Activated CD8-positive, alpha-beta T cell treated with anti-CD3 and anti-CD28 coated beads, Interleukin-2, amount 10 ng/mL, durations not matched to agents 7 days and 5 days (primary cell): ENCODE results near the gene KDM7A. TPM values are rescaled to one million over a fixed set of nuclear protein-coding genes. Genes with fewer than 3 reads are reported as not detected.
A peak's percentile ranks its signal among the peaks of the same experiment; 100 is the strongest.

Experiments used
- ATAC-seq: fragments of 150-1000 bp; cut with Tn5 transposase; one replicate; pipeline ENCODE4 v1.10.0; 2021; ENCODE audit warnings: moderate library complexity
- CTCF ChIA-PET: fragments of 350-600 bp; sonication (Branson Sonifier 250); formaldehyde crosslinking; loops from one replicate; lab custom pipeline; 2021; ENCODE audit warnings: antibody characterized with exemption; lab: Charles Lee
- POLR2A ChIA-PET: fragments of 350-600 bp; sonication (Branson Sonifier 250); formaldehyde crosslinking; loops from one replicate; lab custom pipeline; 2021; ENCODE audit warnings: antibody characterized with exemption; lab: Charles Lee
- DNase-seq: peaks from one replicate; pipeline ENCODE4 v3.0.0-alpha.2; 2020
- H3K27ac Mint-ChIP-seq: one replicate; pipeline ENCODE4 v1.8.0; 2021; ENCODE audit warnings: mild to moderate bottlenecking, mixed read lengths
- H3K27me3 Mint-ChIP-seq: one replicate; pipeline ENCODE4 v1.8.0; 2021; ENCODE audit warnings: low read depth, mixed read lengths
- H3K36me3 Mint-ChIP-seq: one replicate; pipeline ENCODE4 v1.8.0; 2021; ENCODE audit warnings: low read depth, mixed read lengths
- H3K4me1 Mint-ChIP-seq: one replicate; pipeline ENCODE4 v1.8.0; 2021; ENCODE audit warnings: low read depth, mixed read lengths
- H3K4me3 Mint-ChIP-seq: one replicate; pipeline ENCODE4 v1.8.0; 2021; ENCODE audit warnings: mild to moderate bottlenecking, mixed read lengths
- H3K9me3 Mint-ChIP-seq: one replicate; pipeline ENCODE4 v1.8.0; 2022; ENCODE audit warnings: mixed read lengths; ENCODE audit not compliant: insufficient read depth
- total RNA-seq, 2 experiments: library from RNA; stranded (reverse); gene quantifications; one replicate each; pipeline ENCODE4 v1.2.3, GENCODE V29; 2021

Gene KDM7A
- total RNA-seq, 2 experiments from 2014 or later, result 3.9 to 4.1 TPM

DNA sequence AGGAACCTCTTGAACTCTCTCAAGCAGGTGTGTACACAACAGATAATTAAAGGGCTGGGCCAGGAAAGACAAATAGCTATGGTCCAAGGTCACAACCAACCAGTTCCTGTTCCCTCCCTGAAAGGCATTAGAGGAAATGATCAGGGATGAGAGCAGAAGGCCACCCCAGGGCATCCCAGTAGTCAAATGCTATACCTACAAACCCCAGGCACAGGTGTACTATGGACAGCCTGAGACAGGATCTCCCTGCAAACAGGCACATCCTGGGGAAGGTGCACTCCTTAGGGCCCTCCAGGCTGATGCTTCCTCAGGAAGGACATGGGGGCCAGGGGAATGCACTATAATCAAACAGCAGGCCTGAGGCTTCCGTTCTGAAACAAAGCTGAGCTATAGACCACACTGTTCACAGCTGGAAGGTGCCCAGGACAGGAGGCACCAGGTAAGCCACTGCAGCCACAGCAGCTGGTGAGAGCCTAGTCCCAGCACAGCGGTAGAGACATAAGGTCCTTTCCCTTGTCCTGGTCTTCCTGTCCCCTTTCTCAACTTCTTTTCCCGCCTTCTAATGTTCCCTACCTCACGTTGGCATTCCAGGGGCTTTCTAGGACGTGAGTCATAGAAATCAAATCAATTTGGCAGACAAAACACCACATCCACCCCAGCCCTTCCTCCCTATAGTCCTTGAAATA, 127.3 kb downstream of the KDM7A start:
- Mint-ChIP-seq H3K4me1 (peaks cover 13% of the 10 kb centered on the region), H3K4me3 (no peak overlapping the region), H3K27ac (no peak overlapping the region), H3K27me3 (no peaks in the 10 kb centered on the region), H3K9me3 (no peaks in the 10 kb centered on the region), H3K36me3 (peaks cover 72% of the 10 kb centered on the region)
- no peak for DNase-seq
- ChIA-PET CTCF (interaction anchor here (0.9 kb wide), 1 partner anchor 404 kb away, joined by 3 read pairs; no protein-coding TSS in a partner anchor), POLR2A (no interaction called here)
- ATAC-seq, result no peak

DNA sequence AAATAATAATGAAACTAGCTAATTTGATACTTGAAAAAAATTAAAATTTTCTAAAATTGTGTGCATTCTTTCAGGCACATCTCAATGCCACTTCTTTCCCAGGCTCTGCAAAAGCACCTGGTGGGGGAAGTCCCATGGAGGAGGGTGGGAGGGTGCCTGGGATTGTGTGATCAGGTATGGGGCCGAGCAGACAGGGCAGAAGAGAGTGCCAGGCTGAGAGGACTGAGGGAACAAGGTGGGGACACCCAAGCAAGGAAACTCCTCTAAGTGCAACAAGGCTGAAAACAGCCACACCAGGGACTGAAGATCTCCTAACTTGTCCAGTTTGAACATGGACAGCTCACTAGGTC, 127.8 kb downstream of the KDM7A start:
- CTCF ChIA-PET, result interaction anchor here (0.9 kb wide), 1 partner anchor 403 kb away, joined by 3 read pairs; no protein-coding TSS in a partner anchor
- Mint-ChIP-seq H3K27ac (no peak overlapping the region), H3K27me3 (no peaks in the 10 kb centered on the region), H3K9me3 (no peaks in the 10 kb centered on the region), H3K4me1 (peaks cover 8% of the 10 kb centered on the region), H3K36me3 (peaks cover 70% of the 10 kb centered on the region), H3K4me3 (no peak overlapping the region)
- POLR2A ChIA-PET, result interaction anchor here (1.2 kb wide), 1 partner anchor 8 kb away, joined by 3 read pairs; no protein-coding TSS in a partner anchor
- no peak for ATAC-seq
- no peak for DNase-seq

DNA sequence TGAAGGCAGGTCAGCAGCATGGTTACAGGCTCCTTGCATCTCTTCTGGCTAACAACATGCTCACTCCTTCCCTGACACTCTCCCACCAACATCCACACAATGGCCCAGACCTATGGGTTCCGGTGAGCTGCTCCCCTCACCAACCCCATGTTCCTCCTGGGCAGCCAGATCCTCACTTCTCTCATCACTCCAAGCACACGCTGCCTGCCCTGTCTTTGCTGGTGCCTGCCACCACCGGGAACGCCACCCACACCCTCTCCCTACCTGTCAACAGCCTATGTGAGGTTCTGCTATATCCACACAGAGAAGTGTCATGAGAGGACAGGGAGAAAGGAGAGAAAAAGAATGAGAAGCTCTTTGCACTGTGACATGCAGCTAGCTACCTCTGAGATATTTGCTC, 128.6 kb downstream of the KDM7A start:
- ChIA-PET POLR2A (interaction anchor here (1.2 kb wide), 1 partner anchor 9 kb away, joined by 3 read pairs; no protein-coding TSS in a partner anchor), CTCF (no interaction called here)
- H3K9me3 Mint-ChIP-seq, result no peaks in the 10 kb centered on the region
- H3K4me3 Mint-ChIP-seq, result no peak overlapping the region
- H3K36me3 Mint-ChIP-seq, result peaks cover 67% of the 10 kb centered on the region
- H3K4me1 Mint-ChIP-seq, result peaks cover 3% of the 10 kb centered on the region
- ATAC-seq (no peak), DNase-seq (no peak)
- H3K27ac Mint-ChIP-seq, result no peak overlapping the region
- no peaks in the 10 kb centered on the region for H3K27me3 Mint-ChIP-seq

GRCh38 chr7:140047197-140047596, 129.6 kb downstream of the KDM7A start:
- no peak overlapping the region for H3K4me3 Mint-ChIP-seq
- ChIA-PET CTCF (no interaction called here), POLR2A (no interaction called here)
- no peak for ATAC-seq
- H3K9me3 Mint-ChIP-seq, result no peaks in the 10 kb centered on the region
- no peak overlapping the region for H3K27ac Mint-ChIP-seq
- H3K27me3 Mint-ChIP-seq, result no peaks in the 10 kb centered on the region
- H3K4me1 Mint-ChIP-seq, result peaks cover 3% of the 10 kb centered on the region
- H3K36me3 Mint-ChIP-seq, result peaks cover 63% of the 10 kb centered on the region
- DNase-seq, result no peak

- Mint-ChIP-seq H3K9me3 (no peaks in the 10 kb centered on the region), H3K27me3 (no peaks in the 10 kb centered on the region), H3K4me3 (no peak overlapping the region), H3K27ac (no peak overlapping the region), H3K4me1 (peaks cover 4% of the 10 kb centered on the region), H3K36me3 (peaks cover 67% of the 10 kb centered on the region)
- ChIA-PET POLR2A (no interaction called here), CTCF (no interaction called here)
- ATAC-seq (no peak), DNase-seq (no peak)
Measured at GRCh38 chr7:140045697-140046096, 131.1 kb downstream of the KDM7A start.

GRCh38 chr7:140044251-140044650, 132.5 kb downstream of the KDM7A start:
- CTCF ChIA-PET, result no interaction called here
- Mint-ChIP-seq H3K36me3 (peaks cover 70% of the 10 kb centered on the region), H3K4me3 (no peak overlapping the region), H3K27ac (no peak overlapping the region), H3K4me1 (peaks cover 12% of the 10 kb centered on the region), H3K27me3 (no peaks in the 10 kb centered on the region), H3K9me3 (no peaks in the 10 kb centered on the region)
- no peak for ATAC-seq
- POLR2A ChIA-PET, result no interaction called here
- DNase-seq, result no peak

DNA sequence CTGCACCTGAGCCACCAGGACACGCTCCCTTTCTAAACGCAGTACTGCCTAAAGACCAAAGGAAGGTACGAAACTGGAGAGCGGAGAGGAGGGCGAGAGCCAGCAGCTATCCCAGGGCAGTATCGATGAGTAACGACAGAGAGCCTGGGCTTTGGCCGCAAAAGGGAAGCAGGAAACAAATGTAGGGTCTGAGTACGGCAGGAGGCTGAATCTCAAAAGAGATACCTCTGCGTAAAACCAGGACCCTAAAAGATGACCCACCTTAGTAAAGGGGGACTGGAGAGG, 134.5 kb downstream of the KDM7A start:
- Mint-ChIP-seq H3K27ac (no peak overlapping the region), H3K36me3 (peaks cover 77% of the 10 kb centered on the region), H3K9me3 (no peaks in the 10 kb centered on the region), H3K4me1 (peaks cover 22% of the 10 kb centered on the region), H3K27me3 (no peaks in the 10 kb centered on the region), H3K4me3 (no peak overlapping the region)
- no peak for DNase-seq
- ChIA-PET CTCF (no interaction called here), POLR2A (no interaction called here)
- ATAC-seq, result no peak

DNA sequence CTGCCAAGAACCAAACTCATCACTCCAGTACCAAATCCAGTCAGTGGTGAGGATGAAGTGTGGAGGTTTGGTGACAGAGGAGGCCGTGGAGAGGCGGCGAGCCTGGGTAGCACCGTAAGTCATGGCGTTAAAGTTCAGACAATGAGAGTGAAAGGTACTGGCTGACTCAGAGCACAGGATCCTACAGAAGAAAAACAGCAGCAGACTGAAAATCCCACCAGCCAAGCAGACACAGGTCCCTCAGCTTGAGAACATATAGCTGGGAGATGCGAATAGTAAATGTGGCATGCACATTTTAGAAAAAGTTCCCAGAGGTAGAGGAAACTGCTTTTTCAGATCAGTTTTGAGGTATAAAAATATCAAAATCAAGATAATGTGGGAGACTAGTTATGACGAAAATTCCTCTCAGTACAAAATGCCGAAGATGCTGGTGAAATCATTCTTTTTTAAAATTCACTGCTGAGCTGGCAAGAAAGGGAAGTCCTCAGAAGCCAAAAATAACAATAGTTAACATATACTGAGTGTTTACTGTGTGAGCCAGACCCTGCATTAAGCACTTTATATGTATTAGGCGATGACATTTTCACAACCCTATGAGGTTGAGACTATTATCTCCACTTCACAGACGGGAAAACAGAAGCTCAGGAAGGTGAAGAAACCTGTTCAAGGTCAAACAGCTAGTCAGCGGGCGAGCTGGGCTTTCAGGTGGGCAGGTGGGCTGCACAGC, 135.0 kb downstream of the KDM7A start:
- ATAC-seq (no peak), DNase-seq (no peak)
- H3K9me3 Mint-ChIP-seq, result no peaks in the 10 kb centered on the region
- H3K27me3 Mint-ChIP-seq, result no peaks in the 10 kb centered on the region
- peaks cover 77% of the 10 kb centered on the region for H3K36me3 Mint-ChIP-seq
- H3K27ac Mint-ChIP-seq, result no peak overlapping the region
- ChIA-PET CTCF (no interaction called here), POLR2A (no interaction called here)
- H3K4me3 Mint-ChIP-seq, result no peak overlapping the region
- H3K4me1 Mint-ChIP-seq, result peaks cover 26% of the 10 kb centered on the region

GRCh38 chr7:140039896-140040295, 136.9 kb downstream of the KDM7A start:
- H3K27ac Mint-ChIP-seq, result peak overlapping the region; percentile 58
- H3K36me3 Mint-ChIP-seq, result peaks cover 79% of the 10 kb centered on the region
- DNase-seq (no peak), ATAC-seq (no peak)
- H3K27me3 Mint-ChIP-seq, result no peaks in the 10 kb centered on the region
- POLR2A ChIA-PET, result no interaction called here
- CTCF ChIA-PET, result no interaction called here
- no peak overlapping the region for H3K4me3 Mint-ChIP-seq
- H3K9me3 Mint-ChIP-seq, result no peaks in the 10 kb centered on the region
- peaks cover 40% of the 10 kb centered on the region for H3K4me1 Mint-ChIP-seq

- H3K4me1 Mint-ChIP-seq, result peaks cover 40% of the 10 kb centered on the region
- no peaks in the 10 kb centered on the region for H3K27me3 Mint-ChIP-seq
- no peaks in the 10 kb centered on the region for H3K9me3 Mint-ChIP-seq
- peak overlapping the region; percentile 58 for H3K27ac Mint-ChIP-seq
- H3K36me3 Mint-ChIP-seq, result peaks cover 78% of the 10 kb centered on the region
- no peak overlapping the region for H3K4me3 Mint-ChIP-seq
- ChIA-PET CTCF (interaction anchor here (1.0 kb wide), 1 partner anchor 373 kb away, joined by 3 read pairs; no protein-coding TSS in a partner anchor), POLR2A (no interaction called here)
- ATAC-seq (no peak), DNase-seq (no peak)
Measured at GRCh38 chr7:140039066-140039465, 137.7 kb downstream of the KDM7A start.

GRCh38 chr7:140036224-140036962, 140.4 kb downstream of the KDM7A start:
- H3K4me3 Mint-ChIP-seq, result no peak overlapping the region
- ATAC-seq (peak; percentile 70), DNase-seq (peak; percentile 37)
- no peaks in the 10 kb centered on the region for H3K27me3 Mint-ChIP-seq
- ChIA-PET POLR2A (no interaction called here), CTCF (no interaction called here)
- peaks cover 76% of the 10 kb centered on the region for H3K36me3 Mint-ChIP-seq
- H3K4me1 Mint-ChIP-seq, result peaks cover 47% of the 10 kb centered on the region
- H3K27ac Mint-ChIP-seq, result peak overlapping the region; percentile 36
- no peaks in the 10 kb centered on the region for H3K9me3 Mint-ChIP-seq
